GM21529 (cell line): ENCODE results near the gene OGFOD3.
"Not testable (repeated sequence)": the region's sequence is repeated elsewhere in the genome, so short reads cannot be mapped to it uniquely, and the experiment has no call there.

Experiments used
- ATAC-seq: cut with Tn5 transposase; IDR thresholded peaks from one replicate; pipeline ENCODE4 v1.9.1; 2021; ENCODE audit not compliant: unreplicated experiment

OGFOD3 gene

GRCh38 chr17:82356845-82357355, 61.5 kb downstream of the OGFOD3 start:
- no peak for ATAC-seq

GRCh38 chr17:82355770-82356427, 62.5 kb downstream of the OGFOD3 start:
- ATAC-seq: no peak

DNA sequence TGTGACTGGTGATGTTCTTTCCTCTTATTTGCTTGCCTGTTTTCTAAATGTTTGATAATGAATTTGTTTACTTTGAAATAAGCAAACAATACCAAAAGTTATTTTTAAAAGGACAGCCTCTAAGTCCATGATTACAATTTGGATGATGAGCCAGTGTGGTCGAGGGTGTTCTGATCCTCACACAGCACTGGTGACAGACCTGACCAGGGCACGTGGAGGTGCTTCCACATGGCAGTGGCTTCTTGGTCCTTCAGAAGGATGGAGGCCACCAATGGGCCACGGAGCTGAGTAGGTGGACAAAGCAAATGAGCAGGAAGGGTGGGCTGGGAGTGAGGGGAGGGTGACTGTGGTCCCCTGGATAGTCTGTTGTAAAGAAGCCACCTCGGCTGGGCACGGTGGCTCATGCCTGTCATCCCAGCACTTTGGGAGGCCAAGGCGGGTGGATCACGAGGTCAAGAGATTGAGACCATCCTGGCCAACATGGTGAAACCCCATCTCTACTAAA, 63.5 kb downstream of the OGFOD3 start:
- ATAC-seq: no peak

GRCh38 chr17:82353484-82353883, 64.9 kb downstream of the OGFOD3 start:
- no peak for ATAC-seq

- no peak for ATAC-seq
Observed at GRCh38 chr17:82351713-82352488, 66.5 kb downstream of the OGFOD3 start.

GRCh38 chr17:82351254-82351712, 67.1 kb downstream of the OGFOD3 start:
- no peak for ATAC-seq

- ATAC-seq: no peak
Observed at GRCh38 chr17:82350182-82351030, 68.0 kb downstream of the OGFOD3 start.

- ATAC-seq: no peak
Observed at GRCh38 chr17:82349287-82349701, 69.1 kb downstream of the OGFOD3 start.

GRCh38 chr17:82348866-82349265, 69.5 kb downstream of the OGFOD3 start:
- ATAC-seq: no peak

- no peak for ATAC-seq
Observed at GRCh38 chr17:82348434-82348833, 70.0 kb downstream of the OGFOD3 start.

DNA sequence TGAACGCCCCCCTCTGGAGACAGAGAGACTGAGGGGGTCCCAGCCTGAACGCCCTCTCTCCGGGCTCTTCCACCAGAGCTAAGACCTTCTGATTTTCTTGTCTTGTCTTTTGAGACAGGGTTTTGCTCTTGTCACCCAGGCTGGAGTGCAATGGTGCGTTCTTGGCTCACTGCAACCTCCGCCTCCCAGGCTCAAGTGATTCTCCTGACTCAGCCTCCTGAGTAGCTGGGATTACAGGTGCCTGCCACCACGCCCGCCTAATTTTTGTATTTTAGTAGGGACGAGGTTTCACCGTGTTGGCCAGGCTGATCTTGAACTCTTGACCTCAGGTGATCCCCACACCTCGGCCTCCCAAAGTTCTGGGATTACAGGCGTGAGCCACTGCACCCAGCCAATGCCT, 70.4 kb downstream of the OGFOD3 start:
- not testable (repeated sequence) for ATAC-seq

- ATAC-seq: no peak
Observed at GRCh38 chr17:82346342-82347300, 71.8 kb downstream of the OGFOD3 start.

DNA sequence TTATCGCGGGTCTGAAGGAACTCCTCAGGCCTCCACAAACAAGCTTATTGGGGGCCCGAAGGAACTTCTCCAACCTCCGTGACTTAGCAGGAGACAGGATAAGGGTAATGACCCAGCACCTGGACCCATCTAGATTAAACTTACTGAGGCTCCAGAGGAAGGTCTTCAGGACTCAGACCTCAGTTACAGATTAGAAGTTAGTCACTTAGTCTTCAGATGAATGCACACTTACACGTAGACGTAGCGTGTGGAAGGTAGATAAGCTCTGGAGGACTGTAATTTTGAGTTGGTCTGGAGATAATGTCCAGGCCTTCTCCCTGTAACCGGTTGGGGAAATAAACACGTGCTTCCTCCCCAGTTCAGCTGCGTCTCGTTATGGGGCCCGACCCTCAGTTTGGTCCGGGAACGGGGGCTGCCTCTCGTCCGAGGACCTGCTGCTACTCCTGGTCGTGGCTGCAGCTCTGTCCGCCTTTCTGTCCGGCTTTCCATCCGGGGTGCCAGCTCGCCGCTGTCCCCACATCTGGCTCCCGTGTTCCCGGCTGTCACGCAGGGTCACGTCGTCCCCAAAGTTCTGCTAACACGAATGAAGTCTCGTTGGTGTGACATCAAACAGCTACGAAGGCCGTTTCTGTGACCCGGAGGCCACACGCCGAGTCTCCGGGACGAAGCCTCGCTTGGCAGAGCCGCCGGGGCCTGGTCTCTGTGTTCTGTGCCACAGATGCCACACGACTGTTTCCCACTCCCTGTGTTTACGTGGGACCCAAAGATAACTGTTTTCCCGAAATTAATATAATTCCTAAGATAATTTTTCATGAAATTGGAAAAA, 73.0 kb downstream of the OGFOD3 start:
- no peak for ATAC-seq

DNA sequence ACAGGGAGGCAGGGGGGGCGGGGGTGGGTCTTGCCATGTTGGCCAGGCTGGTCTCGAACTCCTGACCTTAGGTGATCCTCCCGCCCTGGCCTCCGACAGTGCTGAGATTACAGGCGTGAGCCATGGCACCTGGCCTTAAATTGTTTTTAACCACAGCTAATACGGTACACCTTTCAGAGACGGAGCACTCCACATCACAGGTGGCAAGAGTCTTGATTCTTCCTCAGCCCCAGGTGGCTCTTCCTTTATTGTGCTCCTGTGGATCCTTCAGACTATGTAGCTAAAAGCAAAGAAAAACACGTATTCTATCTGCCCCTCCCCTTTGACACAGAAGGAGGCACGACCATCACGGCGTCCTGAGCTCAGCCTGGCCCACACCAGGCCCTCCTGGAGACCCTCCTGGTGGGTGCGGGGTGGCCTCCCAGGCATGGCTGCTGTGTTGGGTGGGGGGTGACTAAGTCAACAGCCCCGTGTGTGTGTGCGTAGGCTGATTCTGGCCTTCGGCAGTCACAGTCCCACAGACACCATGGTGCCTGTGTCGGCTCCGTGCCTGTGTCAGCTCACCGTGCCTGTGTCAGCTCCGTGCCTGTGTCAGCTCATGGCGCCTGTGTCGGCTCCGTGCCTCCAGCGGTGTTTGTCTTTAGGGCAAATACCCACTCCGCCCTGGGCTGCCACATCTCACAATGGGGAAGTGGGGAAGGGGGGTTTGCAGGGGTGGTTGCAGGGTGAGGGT, 74.0 kb downstream of the OGFOD3 start:
- no peak for ATAC-seq

- no peak for ATAC-seq
Observed at GRCh38 chr17:82343560-82343959, 74.8 kb downstream of the OGFOD3 start.

DNA sequence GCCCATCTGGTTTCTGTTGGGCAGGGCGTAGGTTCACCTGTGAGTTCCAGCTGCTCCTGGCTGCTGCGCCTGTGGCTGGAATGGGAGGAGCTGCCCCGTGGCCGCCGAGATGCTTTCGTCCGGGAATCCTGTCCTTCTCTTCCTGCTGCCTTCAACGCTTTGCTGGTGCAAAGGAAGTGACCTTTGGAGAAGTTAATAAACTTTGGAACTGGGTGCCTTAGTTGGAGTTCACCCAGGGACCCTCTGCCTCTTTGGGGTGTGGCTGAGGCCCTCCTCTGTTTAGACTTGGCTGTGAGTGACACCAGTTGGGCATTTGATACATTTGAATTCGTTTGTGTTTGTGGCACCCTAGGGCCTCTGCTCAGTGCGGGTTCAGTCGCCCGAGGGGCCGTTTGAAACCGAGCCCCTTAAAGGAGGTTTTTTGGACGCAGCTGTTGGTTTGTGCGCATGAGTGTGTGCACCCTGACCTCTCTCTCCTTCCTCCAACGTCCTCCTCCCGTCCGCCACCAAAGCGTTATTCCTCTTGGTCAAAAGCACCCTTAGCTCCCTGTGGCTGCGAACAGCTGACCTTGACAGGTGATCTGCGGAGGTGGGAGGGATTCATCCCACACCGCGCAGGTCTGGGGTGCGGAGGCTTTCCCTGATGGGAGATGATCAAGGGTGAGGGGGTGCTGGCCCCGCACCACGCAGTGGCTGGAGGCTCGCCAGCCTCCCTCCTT, 75.9 kb downstream of the OGFOD3 start:
- no peak for ATAC-seq

DNA sequence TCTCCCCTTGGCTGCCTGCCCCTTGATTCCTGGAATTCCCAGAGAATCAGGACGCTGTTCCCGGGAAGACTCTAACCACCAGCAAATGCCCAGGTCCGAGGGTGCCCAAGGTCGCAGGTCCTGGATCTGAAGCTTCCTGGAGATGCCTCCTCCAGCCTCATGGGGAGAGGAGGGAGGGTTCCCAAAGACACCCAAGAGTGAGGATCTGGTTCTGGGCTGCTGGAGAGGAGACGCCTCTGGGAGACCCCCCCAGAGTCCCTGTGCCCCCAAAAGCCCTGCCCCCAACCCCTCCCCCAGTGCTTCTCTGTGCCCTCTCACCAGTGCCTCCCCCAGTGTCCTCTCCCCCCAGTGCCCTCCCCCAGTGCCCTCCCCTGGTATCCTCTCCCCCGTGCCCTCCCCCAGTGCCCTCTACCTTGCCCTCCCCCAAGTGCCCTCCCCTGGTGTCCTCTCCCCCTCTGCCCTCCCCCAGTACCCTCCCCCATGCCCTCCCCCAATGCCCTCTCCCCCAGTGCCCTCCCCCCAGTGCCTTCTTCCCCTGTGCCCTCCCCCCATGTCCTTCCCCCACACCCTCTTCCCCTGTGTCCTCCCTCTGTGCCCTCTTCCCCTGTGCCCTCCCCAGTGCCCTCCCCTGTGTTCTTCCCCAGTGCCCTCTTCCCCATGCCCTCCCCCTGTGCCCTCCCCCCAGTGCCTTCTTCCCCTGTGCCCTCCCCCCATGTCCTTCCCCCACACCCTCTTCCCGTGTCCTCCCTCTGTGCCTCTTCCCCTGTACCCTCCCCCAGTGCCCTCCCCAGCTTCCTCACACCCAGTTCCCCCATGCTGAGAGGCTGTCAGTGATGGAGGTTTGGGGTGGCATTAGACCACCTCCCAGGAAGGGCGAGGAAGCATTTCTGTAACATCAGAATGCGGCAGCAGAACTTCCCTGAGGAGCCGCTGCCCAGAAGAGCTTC, 78.5 kb downstream of the OGFOD3 start:
- ATAC-seq: no peak
